MV-4-11 (cell line): ENCODE measurements around the gene MECP2.
"Not testable (repeated sequence)": the region's sequence is repeated elsewhere in the genome, so short reads cannot be mapped to it uniquely, and the experiment has no call there.

Source experiments
- DNase-seq: peaks from one replicate; lab custom pipeline; 2025; lab: John Stamatoyannopoulos, UW

MECP2 gene

GRCh38 chrX:154017766-154018517 is 79.6 kb downstream of the MECP2 start:
- no peak for DNase-seq

GRCh38 chrX:154016366-154017076 is 81.0 kb downstream of the MECP2 start:
- DNase-seq, result no peak

- no peak for DNase-seq
Observed at GRCh38 chrX:154015581-154016264, 81.8 kb downstream of the MECP2 start.

GRCh38 chrX:154014429-154015380 is 82.8 kb downstream of the MECP2 start:
- DNase-seq, result no peak

GRCh38 chrX:154013614-154014360 is 83.7 kb downstream of the MECP2 start:
- peak; percentile 28 for DNase-seq

GRCh38 chrX:154013001-154013421 is 84.5 kb downstream of the MECP2 start:
- no peak for DNase-seq

- no peak for DNase-seq
Observed at GRCh38 chrX:154012336-154012991, 85.1 kb downstream of the MECP2 start.

- no peak for DNase-seq
Observed at GRCh38 chrX:154011376-154012335, 85.9 kb downstream of the MECP2 start.

- DNase-seq, result peak; percentile 49
Observed at GRCh38 chrX:154010330-154011087, 87.0 kb downstream of the MECP2 start.

- no peak for DNase-seq
Observed at GRCh38 chrX:154008521-154008920, 89.0 kb downstream of the MECP2 start.

GRCh38 chrX:154006947-154007346 is 90.6 kb downstream of the MECP2 start:
- DNase-seq, result no peak

GRCh38 chrX:154004315-154004714 is 93.2 kb downstream of the MECP2 start:
- no peak for DNase-seq

- DNase-seq, result peak; percentile 74
Observed at GRCh38 chrX:154002215-154002719, 95.2 kb downstream of the MECP2 start.

- DNase-seq, result no peak
Observed at GRCh38 chrX:154000051-154000450, 97.5 kb downstream of the MECP2 start.

GRCh38 chrX:153999359-154000037 is 98.0 kb downstream of the MECP2 start:
- no peak for DNase-seq

GRCh38 chrX:153995504-153995903 is 102.0 kb downstream of the MECP2 start:
- DNase-seq, result no peak

GRCh38 chrX:153994398-153994797 is 103.1 kb downstream of the MECP2 start:
- not testable (repeated sequence) for DNase-seq

- no peak for DNase-seq
Observed at GRCh38 chrX:153993978-153994377, 103.5 kb downstream of the MECP2 start.
